ENCODE measurements around the gene GLRA1. TPM values are rescaled to one million over a fixed set of nuclear protein-coding genes. Genes with fewer than 3 reads are reported as not detected.

Gene GLRA1
- total and polyA plus RNA-seq, 10 donors, result not detected

DNA sequence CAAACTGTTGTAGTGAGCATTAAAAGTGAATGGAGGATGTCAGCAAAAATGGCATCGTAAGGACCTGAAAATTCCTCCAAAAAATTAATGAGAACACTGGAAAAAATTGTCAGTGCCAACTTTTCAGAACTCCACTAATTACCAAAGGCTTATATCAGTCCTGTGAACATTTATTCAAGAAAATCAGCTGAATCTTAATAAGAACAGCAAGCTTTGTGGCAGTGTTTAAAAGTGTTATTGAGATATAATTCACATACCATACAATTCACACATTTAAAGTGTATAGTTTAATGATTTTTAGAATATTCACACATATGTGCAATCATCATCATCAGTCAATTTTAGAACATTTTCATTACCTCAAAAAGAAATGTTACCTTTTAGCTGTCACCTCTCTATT lies 95.3 kb downstream of the GLRA1 start:
- Histone ChIP-seq H3K36me3 (peaks cover 0 to 7% (median 0%) of the 10 kb centered on the region in 6 donors), H3K27me3 (replicated peaks in 1 of 7) (no peaks in the 10 kb centered on the region), H3K4me1 (no peaks in the 10 kb centered on the region), H3K27ac (no peak overlapping the region), H3K4me3 (no peak overlapping the region), H3K9me3 (peaks cover 0 to 37% (median 26%) of the 10 kb centered on the region in 8 donors)
- intact Hi-C loops (cut with DNase I; ENCODE audit: low total_unique reads), result loop anchor here (10.0 kb wide), 1 partner anchor 675 kb away; no protein-coding TSS in a partner anchor
- DNase-seq, result no peak
- no peak for TF ChIP-seq CTCF (IDR thresholded peaks at IDR 0.05 in 8 of 11, conservative IDR thresholded peaks at IDR 0.05 in 3 of 11)
- TF ChIP-seq POLR2AphosphoS5 (IDR thresholded peaks at IDR 0.05), result no peak
- TF ChIP-seq POLR2A (IDR thresholded peaks at IDR 0.05), result no peak
- 92 to 100% (median 97%) methylated on average over 1 of the region's 1 CpG for WGBS, 5 donors

DNA sequence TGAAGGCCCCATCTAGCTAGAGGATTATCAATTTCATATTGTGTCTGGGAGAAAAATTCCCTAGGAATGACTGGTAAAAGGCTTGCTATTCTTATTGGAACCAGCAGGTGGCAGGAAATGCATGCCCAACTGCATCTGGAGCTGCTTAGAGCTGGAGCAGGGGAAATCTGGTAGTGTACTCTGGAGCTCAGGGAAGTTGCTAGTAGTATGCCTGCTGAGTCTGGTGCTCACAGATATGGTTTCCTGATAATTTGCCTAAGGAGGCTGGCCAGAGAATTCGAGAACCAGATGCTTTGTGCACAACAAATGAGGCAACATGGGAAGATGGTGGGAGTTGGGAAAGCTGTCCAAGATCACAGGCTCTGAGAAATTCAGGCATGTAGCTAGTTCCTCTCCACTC lies 99.2 kb downstream of the GLRA1 start:
- Histone ChIP-seq H3K4me1 (no peaks in the 10 kb centered on the region), H3K36me3 (peaks cover 0 to 12% (median 0%) of the 10 kb centered on the region in 6 donors), H3K4me3 (no peak overlapping the region), H3K27me3 (replicated peaks in 1 of 7) (no peaks in the 10 kb centered on the region), H3K9me3 (no peaks in the 10 kb centered on the region), H3K27ac (no peak overlapping the region)
- TF ChIP-seq POLR2A (IDR thresholded peaks at IDR 0.05) (no peak), CTCF (IDR thresholded peaks at IDR 0.05 in 8 of 11, conservative IDR thresholded peaks at IDR 0.05 in 3 of 11) (peak; percentile 62 to 79 (median 73)), POLR2AphosphoS5 (IDR thresholded peaks at IDR 0.05) (no peak)
- DNase-seq, result no peak
- intact Hi-C loops (cut with DNase I; ENCODE audit: low total_unique reads), result loop anchor here (2.0 to 10.0 kb wide), 2 partner anchors 317 to 679 kb away; no protein-coding TSS in a partner anchor
- 29 to 46% (median 41%) methylated on average over 1 of the region's 1 CpG for WGBS, 5 donors

DNA sequence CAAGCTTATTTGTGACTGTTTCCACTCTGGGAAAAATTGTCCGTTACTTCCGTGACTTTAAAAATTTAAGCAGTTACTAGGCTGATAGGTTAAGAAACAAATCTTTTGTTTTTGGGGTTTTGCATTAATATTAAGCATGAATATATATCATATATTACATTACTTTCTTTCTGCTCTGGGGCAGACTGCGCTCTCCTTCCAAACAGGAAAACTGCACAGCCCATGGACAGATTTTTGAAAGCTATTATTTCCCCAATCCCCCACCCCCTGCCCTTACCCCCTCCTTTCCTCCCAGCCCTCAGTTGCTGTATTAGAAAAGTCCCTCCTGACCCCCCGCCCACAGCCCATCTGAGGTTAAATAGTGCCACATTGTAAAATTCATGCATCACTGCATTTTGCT lies 102.5 kb downstream of the GLRA1 start:
- intact Hi-C loops (cut with DNase I; ENCODE audit: low total_unique reads), result loop anchor here (10.0 kb wide), 1 partner anchor 683 kb away; no protein-coding TSS in a partner anchor
- H3K27me3 ChIP-seq (replicated peaks in 1 of 7), result no peaks in the 10 kb centered on the region
- H3K9me3 ChIP-seq, result no peaks in the 10 kb centered on the region
- no peaks in the 10 kb centered on the region for H3K4me1 ChIP-seq
- WGBS, 5 donors, result 86 to 96% (median 95%) methylated on average over 4 of the region's 4 CpGs
- no peak overlapping the region for H3K4me3 ChIP-seq
- H3K36me3 ChIP-seq, result peaks cover 0 to 6% (median 0%) of the 10 kb centered on the region in 6 donors
- DNase-seq, result no peak
- no peak overlapping the region for H3K27ac ChIP-seq
- TF ChIP-seq CTCF (IDR thresholded peaks at IDR 0.05 in 8 of 11, conservative IDR thresholded peaks at IDR 0.05 in 3 of 11), result no peak
- TF ChIP-seq POLR2A (IDR thresholded peaks at IDR 0.05), result no peak

GRCh38 chr5:151820903-151821302 lies 103.7 kb downstream of the GLRA1 start:
- Histone ChIP-seq H3K36me3 (peaks cover 0 to 12% (median 0%) of the 10 kb centered on the region in 6 donors), H3K27ac (no peak overlapping the region), H3K4me3 (no peak overlapping the region), H3K9me3 (no peaks in the 10 kb centered on the region), H3K4me1 (no peaks in the 10 kb centered on the region), H3K27me3 (replicated peaks in 1 of 7) (no peaks in the 10 kb centered on the region)
- TF ChIP-seq POLR2AphosphoS5 (IDR thresholded peaks at IDR 0.05) (no peak), POLR2A (IDR thresholded peaks at IDR 0.05) (no peak), CTCF (IDR thresholded peaks at IDR 0.05 in 8 of 11, conservative IDR thresholded peaks at IDR 0.05 in 3 of 11) (no peak)
- intact Hi-C loops (cut with DNase I; ENCODE audit: low total_unique reads), result loop anchor here (10.0 kb wide), 1 partner anchor 684 kb away; no protein-coding TSS in a partner anchor
- no peak for DNase-seq
- 86 to 100% (median 91%) methylated on average over 1 of the region's 1 CpG for WGBS, 5 donors
